HCT116 (cell line): ENCODE results near the gene TM7SF2.

Experiments used
- CTCF ChIP-seq, 3 experiments: fragments of 200-600 bp in 1 of 3; sonication (generic) in 1 of 3; IDR thresholded peaks in 2 of 3; conservative IDR thresholded peaks in 1 of 3; 2 replicates each; pipeline ENCODE4 v1.5.1; 2012 to 2017; ENCODE audit warnings: low read depth in 2 of 3, low read length in 2 of 3, antibody characterized with exemption in 1 of 3, borderline replicate concordance in 1 of 3, control low read depth in 1 of 3, mild to moderate bottlenecking in 1 of 3, mixed read lengths in 1 of 3, mixed run types in 1 of 3, moderate library complexity in 1 of 3; ENCODE audit not compliant: insufficient read depth in 1 of 3
- EZH2 ChIP-seq: fragments of 200-600 bp; sonication (generic); IDR thresholded peaks from 2 replicates; pipeline ENCODE4 v1.6.1; 2017; ENCODE audit warnings: antibody characterized with exemption, mixed run types
- EZH2phosphoT487 ChIP-seq: fragments of 200-600 bp; IDR thresholded peaks from 2 replicates; pipeline ENCODE4 v1.6.1; 2018; ENCODE audit warnings: antibody characterized with exemption, borderline replicate concordance
- POLR2A ChIP-seq: IDR thresholded peaks from 2 replicates; pipeline ENCODE4 v1.7.0; 2011; ENCODE audit warnings: borderline replicate concordance; ENCODE audit not compliant: insufficient read depth, insufficient read length; ENCODE audit errors: extremely low read depth
- POLR2AphosphoS5 ChIP-seq: IDR thresholded peaks from 2 replicates; pipeline ENCODE4 v1.6.1; 2011; ENCODE audit warnings: mild to moderate bottlenecking, low read depth, low read length, moderate library complexity
- SP1 ChIP-seq: IDR thresholded peaks from 2 replicates; pipeline ENCODE4 v1.6.1; 2012; ENCODE audit warnings: low read depth
- SRF ChIP-seq: IDR thresholded peaks from 2 replicates; pipeline ENCODE4 v1.6.1; 2012; ENCODE audit warnings: low read depth
- ZFX ChIP-seq: fragments of 450-650 bp; IDR thresholded peaks from 2 replicates; pipeline ENCODE4 v1.6.1; 2017
- TF ChIP-seq, protein P1 (sequence below): IDR thresholded peaks from 2 replicates; pipeline ENCODE4 v1.6.1; 2012

- TF ChIP-seq CTCF (IDR thresholded peaks at IDR 0.05 in 2 of 3, conservative IDR thresholded peaks at IDR 0.05 in 1 of 3; ENCODE audit: borderline replicate concordance in 1 of 3, insufficient read depth in 1 of 3, low read depth in 2 of 3, low read length in 2 of 3) (no peak), EZH2phosphoT487 (no peak), POLR2AphosphoS5 (peak; percentile 67), EZH2 (no peak), POLR2A (peak; percentile 49), SP1 (peak; percentile 96), SRF (peak; percentile 96), ZFX (peak; percentile 55; the same call in 1 of the 2 replicates)
- TF ChIP-seq, protein P1, sequence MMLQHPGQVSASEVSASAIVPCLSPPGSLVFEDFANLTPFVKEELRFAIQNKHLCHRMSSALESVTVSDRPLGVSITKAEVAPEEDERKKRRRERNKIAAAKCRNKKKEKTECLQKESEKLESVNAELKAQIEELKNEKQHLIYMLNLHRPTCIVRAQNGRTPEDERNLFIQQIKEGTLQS = no peak
These were observed 27.7 kb upstream of the TM7SF2 start, which contains the start of the genes CDCA5 and ZFPL1 for GRCh38 chr11:65083834-65084597.
